IPS-20b (cell line): ENCODE results near the gene SCAF4.
A peak's percentile ranks its signal among the peaks of the same experiment; 100 is the strongest.

Experiments
- H3K27ac ChIP-seq: one replicate; pipeline ENCODE4 v1.5.1; 2013; ENCODE audit warnings: low read length
- H3K27me3 ChIP-seq: 2 replicates; pipeline ENCODE4 v1.6.1; 2013; ENCODE audit warnings: mild to moderate bottlenecking, low read length, inconsistent platforms; ENCODE audit not compliant: insufficient read depth
- H3K36me3 ChIP-seq: 2 replicates; pipeline ENCODE4 v1.6.1; 2013; ENCODE audit warnings: low read depth, mild to moderate bottlenecking, inconsistent platforms, low read length, moderate library complexity; ENCODE audit not compliant: insufficient read depth
- H3K4me1 ChIP-seq: 2 replicates; pipeline ENCODE4 v1.6.1; 2013; ENCODE audit warnings: mild to moderate bottlenecking, control low read depth, inconsistent platforms, low read length, moderate library complexity; ENCODE audit not compliant: insufficient read depth
- H3K4me3 ChIP-seq: 2 replicates; pipeline ENCODE4 v1.5.1; 2013; ENCODE audit warnings: mild to moderate bottlenecking, low read length, inconsistent platforms
- H3K9ac ChIP-seq: 2 replicates; pipeline ENCODE4 v1.6.1; 2013; ENCODE audit warnings: low read depth, mild to moderate bottlenecking, inconsistent platforms, low read length, moderate library complexity
- H3K9me3 ChIP-seq: 2 replicates; pipeline ENCODE4 v1.6.1; 2013; ENCODE audit warnings: mild to moderate bottlenecking, low read depth, low read length, inconsistent platforms; ENCODE audit not compliant: insufficient read depth

Gene SCAF4

GRCh38 chr21:31760931-31761330, 29.0 kb upstream of the SCAF4 start:
- H3K9ac ChIP-seq, result no peak overlapping the region
- no peak overlapping the region for H3K27ac ChIP-seq
- H3K9me3 ChIP-seq, result no peaks in the 10 kb centered on the region
- no peaks in the 10 kb centered on the region for H3K27me3 ChIP-seq
- H3K4me1 ChIP-seq, result no peaks in the 10 kb centered on the region
- H3K36me3 ChIP-seq, result no peaks in the 10 kb centered on the region
- no peak overlapping the region for H3K4me3 ChIP-seq

GRCh38 chr21:31756787-31757186, 24.9 kb upstream of the SCAF4 start:
- H3K27me3 ChIP-seq, result no peaks in the 10 kb centered on the region
- H3K9me3 ChIP-seq, result no peaks in the 10 kb centered on the region
- peaks cover 11% of the 10 kb centered on the region; the same call in 1 of the 2 replicates for H3K4me1 ChIP-seq
- no peak overlapping the region for H3K9ac ChIP-seq
- no peak overlapping the region for H3K4me3 ChIP-seq
- H3K36me3 ChIP-seq, result no peaks in the 10 kb centered on the region
- H3K27ac ChIP-seq, result no peak overlapping the region

- Histone ChIP-seq H3K36me3 (no peaks in the 10 kb centered on the region), H3K4me1 (peaks cover 11% of the 10 kb centered on the region; the same call in 1 of the 2 replicates), H3K27me3 (no peaks in the 10 kb centered on the region)
Measured at GRCh38 chr21:31755027-31755426, 23.1 kb upstream of the SCAF4 start.

GRCh38 chr21:31754708-31754960, 22.7 kb upstream of the SCAF4 start:
- no peak overlapping the region for H3K4me3 ChIP-seq
- peak overlapping the region; percentile 23 for H3K27ac ChIP-seq
- no peaks in the 10 kb centered on the region for H3K27me3 ChIP-seq

More at GRCh38 chr21:31755027-31755426, 23.1 kb upstream of the SCAF4 start:
- Histone ChIP-seq H3K9me3 (no peaks in the 10 kb centered on the region), H3K27ac (no peak overlapping the region), H3K4me3 (no peak overlapping the region), H3K9ac (no peak overlapping the region)

GRCh38 chr21:31753949-31754707, 22.2 kb upstream of the SCAF4 start:
- H3K36me3 ChIP-seq, result no peaks in the 10 kb centered on the region
- H3K9ac ChIP-seq, result no peak overlapping the region
- H3K27me3 ChIP-seq, result no peaks in the 10 kb centered on the region
- no peaks in the 10 kb centered on the region for H3K9me3 ChIP-seq
- peak overlapping the region; percentile 23 for H3K27ac ChIP-seq
- H3K4me1 ChIP-seq, result peaks cover 11% of the 10 kb centered on the region; the same call in 1 of the 2 replicates
- H3K4me3 ChIP-seq, result no peak overlapping the region

More at GRCh38 chr21:31754708-31754960, 22.7 kb upstream of the SCAF4 start:
- Histone ChIP-seq H3K9ac (no peak overlapping the region), H3K9me3 (no peaks in the 10 kb centered on the region), H3K4me1 (peaks cover 11% of the 10 kb centered on the region; the same call in 1 of the 2 replicates), H3K36me3 (no peaks in the 10 kb centered on the region)

GRCh38 chr21:31752967-31753366, 21.0 kb upstream of the SCAF4 start:
- no peaks in the 10 kb centered on the region for H3K9me3 ChIP-seq
- H3K27me3 ChIP-seq, result no peaks in the 10 kb centered on the region
- H3K27ac ChIP-seq, result no peak overlapping the region
- no peaks in the 10 kb centered on the region for H3K36me3 ChIP-seq
- H3K4me3 ChIP-seq, result no peak overlapping the region
- H3K4me1 ChIP-seq, result peaks cover 11% of the 10 kb centered on the region; the same call in 1 of the 2 replicates
- H3K9ac ChIP-seq, result no peak overlapping the region

- Histone ChIP-seq H3K4me3 (no peak overlapping the region), H3K9me3 (no peaks in the 10 kb centered on the region), H3K27me3 (no peaks in the 10 kb centered on the region), H3K36me3 (no peaks in the 10 kb centered on the region), H3K27ac (no peak overlapping the region), H3K4me1 (peaks cover 11% of the 10 kb centered on the region; the same call in 1 of the 2 replicates), H3K9ac (no peak overlapping the region)
Measured at GRCh38 chr21:31752352-31752751, 20.4 kb upstream of the SCAF4 start.

GRCh38 chr21:31750843-31751242, 18.9 kb upstream of the SCAF4 start:
- H3K4me1 ChIP-seq, result peaks cover 11% of the 10 kb centered on the region; the same call in 1 of the 2 replicates
- H3K27ac ChIP-seq, result no peak overlapping the region
- H3K4me3 ChIP-seq, result no peak overlapping the region
- H3K9ac ChIP-seq, result no peak overlapping the region
- H3K36me3 ChIP-seq, result no peaks in the 10 kb centered on the region
- no peaks in the 10 kb centered on the region for H3K27me3 ChIP-seq
- H3K9me3 ChIP-seq, result no peaks in the 10 kb centered on the region; the same call in 1 of the 2 replicates

- H3K36me3 ChIP-seq, result no peaks in the 10 kb centered on the region
- H3K27ac ChIP-seq, result no peak overlapping the region
- H3K4me1 ChIP-seq, result no peaks in the 10 kb centered on the region
- H3K27me3 ChIP-seq, result no peaks in the 10 kb centered on the region
- no peak overlapping the region for H3K4me3 ChIP-seq
- H3K9ac ChIP-seq, result no peak overlapping the region
- peaks cover 4% of the 10 kb centered on the region for H3K9me3 ChIP-seq
Measured at GRCh38 chr21:31744182-31744800, 12.4 kb upstream of the SCAF4 start.

- Histone ChIP-seq H3K4me3 (no peak overlapping the region), H3K27me3 (no peaks in the 10 kb centered on the region), H3K4me1 (no peaks in the 10 kb centered on the region), H3K9ac (no peak overlapping the region), H3K27ac (no peak overlapping the region), H3K9me3 (peaks cover 4% of the 10 kb centered on the region), H3K36me3 (no peaks in the 10 kb centered on the region)
Measured at GRCh38 chr21:31743712-31744111, 11.8 kb upstream of the SCAF4 start.

GRCh38 chr21:31741116-31741515, 9.2 kb upstream of the SCAF4 start:
- Histone ChIP-seq H3K27ac (no peak overlapping the region), H3K9me3 (peaks cover 4% of the 10 kb centered on the region), H3K27me3 (no peaks in the 10 kb centered on the region), H3K36me3 (no peaks in the 10 kb centered on the region), H3K4me3 (no peak overlapping the region), H3K4me1 (no peaks in the 10 kb centered on the region), H3K9ac (no peak overlapping the region)
